GM12878 (cell line): ENCODE results near the gene CTXND2.

Experiments used
- ATF2 ChIP-seq: IDR thresholded peaks from 2 replicates; pipeline ENCODE4 v1.6.1; 2012; ENCODE audit warnings: low read length, inconsistent platforms
- BACH1 ChIP-seq: fragments of 450-650 bp; IDR thresholded peaks from 2 replicates; pipeline ENCODE4 v1.6.1; 2017; ENCODE audit warnings: mild to moderate bottlenecking, borderline replicate concordance
- BRCA1 ChIP-seq: IDR thresholded peaks from 2 replicates; pipeline ENCODE4 v1.6.1; 2011; ENCODE audit warnings: low read depth, low read length, improper control_type of control experiment
- NR2C1 ChIP-seq: fragments of 450-650 bp; IDR thresholded peaks from 2 replicates; pipeline ENCODE4 v1.6.1; 2017; ENCODE audit warnings: antibody characterized with exemption, mild to moderate bottlenecking, moderate library complexity
- NR2C2 ChIP-seq: IDR thresholded peaks from 2 replicates; pipeline ENCODE4 v1.6.1; 2011; ENCODE audit warnings: borderline replicate concordance, low read depth; ENCODE audit not compliant: control insufficient read depth, insufficient read length
- POLR2A ChIP-seq: IDR thresholded peaks from 2 replicates; pipeline ENCODE4 v1.6.1; 2011; ENCODE audit warnings: low read depth, mild to moderate bottlenecking, low read length
- SRF ChIP-seq, 2 experiments: IDR thresholded peaks; 2 replicates each; pipeline ENCODE4 v1.6.1; 2011; ENCODE audit warnings: low read depth in 2 of 2, low read length in 2 of 2, mild to moderate bottlenecking in 1 of 2, moderate library complexity in 1 of 2
- SUPT20H ChIP-seq: IDR thresholded peaks from 2 replicates; pipeline ENCODE4 v1.6.1; 2011; ENCODE audit warnings: low read depth, mild to moderate bottlenecking, low read length, moderate library complexity, borderline replicate concordance; ENCODE audit not compliant: control insufficient read depth
- SUZ12 ChIP-seq: fragments of 200-600 bp; sonication (generic); IDR thresholded peaks from one replicate; pipeline ENCODE4 v1.6.1; 2018; ENCODE audit warnings: antibody characterized with exemption, mild to moderate bottlenecking; ENCODE audit not compliant: unreplicated experiment
- USF2 ChIP-seq: IDR thresholded peaks from 2 replicates; pipeline ENCODE4 v1.6.1; 2011; ENCODE audit warnings: low read depth, low read length, improper control_type of control experiment, borderline replicate concordance
- ZNF24 ChIP-seq: fragments of 450-650 bp; IDR thresholded peaks from 2 replicates; pipeline ENCODE4 v1.6.1; 2017; ENCODE audit warnings: antibody characterized with exemption, mild to moderate bottlenecking

- TF ChIP-seq SUZ12 = no peak
- TF ChIP-seq POLR2A = no peak
- TF ChIP-seq ATF2 = no peak
- no peak for TF ChIP-seq SRF (IDR thresholded peaks at IDR 0.05; ENCODE audit: low read depth in 2 of 2, low read length in 2 of 2)
- TF ChIP-seq ZNF24 = no peak
- no peak for TF ChIP-seq NR2C1
- no peak for TF ChIP-seq USF2
- no peak for TF ChIP-seq NR2C2
- TF ChIP-seq SUPT20H = no peak
- no peak for TF ChIP-seq BRCA1
- no peak for TF ChIP-seq BACH1
These were observed 40.7 kb downstream of the CTXND2 start for GRCh38 chr1:150927624-150928023.
